ENCODE data around the gene ADGRV1.
"Not testable (repeated sequence)": the region's sequence is repeated elsewhere in the genome, so short reads cannot be mapped to it uniquely, and the experiment has no call there.

The ADGRV1 gene

GRCh38 chr5:90613918-90614504 is 55.4 kb downstream of the ADGRV1 start:
- no peak for TF ChIP-seq CTCF (IDR thresholded peaks at IDR 0.05; ENCODE audit: low read length, missing control alignments)
- no peak for DNase-seq (ENCODE audit: low read depth)
- no peak overlapping the region for H3K4me3 ChIP-seq (replicated peaks; ENCODE audit: low read depth, low read length)

DNA sequence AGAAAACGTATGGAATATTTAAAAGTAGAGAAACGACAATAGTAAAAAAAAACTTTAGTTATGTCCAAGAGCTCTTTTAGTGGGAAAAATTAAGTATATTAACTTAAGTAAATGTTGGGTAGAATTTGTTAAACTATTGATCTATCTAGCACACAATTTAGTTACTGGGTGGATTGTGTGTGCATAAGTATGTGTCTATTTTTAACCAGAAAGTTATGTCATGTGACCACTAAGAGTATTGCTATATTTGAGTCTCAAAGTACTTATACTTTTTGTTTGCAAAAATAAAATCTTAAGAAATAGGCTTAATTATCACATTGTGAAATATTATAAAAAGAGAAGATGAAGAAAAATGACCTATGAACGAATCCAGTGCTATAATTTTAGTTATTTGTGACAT is 56.8 kb downstream of the ADGRV1 start:
- no peak for DNase-seq (ENCODE audit: low read depth)
- no peak for TF ChIP-seq CTCF (IDR thresholded peaks at IDR 0.05; ENCODE audit: low read length, missing control alignments)
- H3K4me3 ChIP-seq (replicated peaks; ENCODE audit: low read depth, low read length) = no peak overlapping the region

- H3K4me3 ChIP-seq (replicated peaks; ENCODE audit: low read depth, low read length) = no peak overlapping the region
- DNase-seq (ENCODE audit: low read depth) = no peak
- TF ChIP-seq CTCF (IDR thresholded peaks at IDR 0.05; ENCODE audit: low read length, missing control alignments) = no peak
Observed at GRCh38 chr5:90618071-90618470, 59.5 kb downstream of the ADGRV1 start.

DNA sequence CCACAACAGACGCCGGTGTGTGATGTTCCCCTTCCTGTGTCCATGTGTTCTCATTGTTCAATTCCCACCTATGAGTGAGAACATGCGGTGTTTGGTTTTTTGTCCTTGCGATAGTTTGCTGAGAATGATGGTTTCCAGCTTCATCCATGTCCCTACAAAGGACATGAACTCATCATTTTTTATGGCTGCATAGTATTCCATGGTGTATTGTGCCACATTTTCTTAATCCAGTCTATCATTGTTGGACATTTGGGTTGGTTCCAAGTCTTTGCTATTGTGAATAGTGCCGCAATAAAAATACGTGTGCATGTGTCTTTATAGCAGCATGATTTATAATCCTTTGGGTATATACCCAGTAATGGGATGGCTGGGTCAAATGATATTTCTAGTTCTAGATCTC is 61.2 kb downstream of the ADGRV1 start:
- H3K4me3 ChIP-seq (replicated peaks; ENCODE audit: low read depth, low read length); DNase-seq (ENCODE audit: low read depth): not testable (repeated sequence)

GRCh38 chr5:90621848-90622247 is 63.3 kb downstream of the ADGRV1 start:
- DNase-seq (ENCODE audit: low read depth) = no peak
- no peak overlapping the region for H3K4me3 ChIP-seq (replicated peaks; ENCODE audit: low read depth, low read length)
- TF ChIP-seq CTCF (IDR thresholded peaks at IDR 0.05; ENCODE audit: low read length, missing control alignments) = no peak

- DNase-seq (ENCODE audit: low read depth) = no peak
- no peak for TF ChIP-seq CTCF (IDR thresholded peaks at IDR 0.05; ENCODE audit: low read length, missing control alignments)
- H3K4me3 ChIP-seq (replicated peaks; ENCODE audit: low read depth, low read length) = no peak overlapping the region
Observed at GRCh38 chr5:90626493-90626892, 67.9 kb downstream of the ADGRV1 start.

GRCh38 chr5:90628492-90628891 is 69.9 kb downstream of the ADGRV1 start:
- DNase-seq (ENCODE audit: low read depth) = no peak
- TF ChIP-seq CTCF (IDR thresholded peaks at IDR 0.05; ENCODE audit: low read length, missing control alignments) = no peak
- no peak overlapping the region for H3K4me3 ChIP-seq (replicated peaks; ENCODE audit: low read depth, low read length)

All from fibroblast of pulmonary artery (primary cell).